WTC11 (cell line): ENCODE measurements around the gene RPRD1B. TPM values are rescaled to one million over a fixed set of nuclear protein-coding genes. Genes with fewer than 3 reads are reported as not detected.

Experiments used
- ATAC-seq: fragments of 200-7000 bp; cut with Tn5 transposase; 2 replicates; pipeline ENCODE4 v1.10.0; 2021; ENCODE audit warnings: mild to moderate bottlenecking, moderate library complexity
- CTCF ChIA-PET: fragments of 300-600 bp; sonication (Branson Sonifier 250); formaldehyde crosslinking; loops from one replicate; lab custom pipeline; 2021; ENCODE audit warnings: antibody characterized with exemption; lab: Charles Lee
- POLR2A ChIA-PET: fragments of 350-600 bp; sonication (Branson Sonifier 250); formaldehyde crosslinking; loops from one replicate; lab custom pipeline; 2021; ENCODE audit warnings: antibody characterized with exemption; lab: Charles Lee
- DNase-seq: peaks from one replicate; pipeline ENCODE4 v3.0.0; 2021; ENCODE audit warnings: low spot score
- H3K27ac Mint-ChIP-seq: 2 replicates; pipeline ENCODE4 v1.8.0; 2021; ENCODE audit warnings: mixed read lengths
- H3K27me3 Mint-ChIP-seq: 2 replicates; pipeline ENCODE4 v1.8.0; 2021; ENCODE audit warnings: low read depth, mild to moderate bottlenecking, moderate library complexity, mixed read lengths
- H3K36me3 Mint-ChIP-seq: 2 replicates; pipeline ENCODE4 v1.8.0; 2021; ENCODE audit warnings: mixed read lengths
- H3K4me1 Mint-ChIP-seq: 2 replicates; pipeline ENCODE4 v1.8.0; 2022; ENCODE audit warnings: mixed read lengths
- H3K4me3 Mint-ChIP-seq: 2 replicates; pipeline ENCODE4 v1.8.0; 2021; ENCODE audit warnings: mild to moderate bottlenecking, moderate library complexity, mixed read lengths
- H3K9me3 Mint-ChIP-seq: 2 replicates; pipeline ENCODE4 v1.8.0; 2021; ENCODE audit warnings: mixed read lengths
- ARID4B ChIP-seq: sonication (generic); formaldehyde crosslinking; IDR thresholded peaks from 2 replicates; pipeline ENCODE4 v1.8.0; 2023; ENCODE audit warnings: missing genetic modification reagents, mild to moderate bottlenecking, borderline replicate concordance
- ATF1 ChIP-seq: sonication (generic); formaldehyde crosslinking; IDR thresholded peaks from 2 replicates; pipeline ENCODE4 v1.8.1; 2023; ENCODE audit warnings: mild to moderate bottlenecking, moderate library complexity, missing genetic modification reagents
- ATF3 ChIP-seq: sonication (generic); formaldehyde crosslinking; conservative IDR thresholded peaks from 2 replicates; pipeline ENCODE4 v1.8.1; 2022; ENCODE audit warnings: mild to moderate bottlenecking, missing genetic modification reagents
- ATF6 ChIP-seq: sonication (generic); formaldehyde crosslinking; IDR thresholded peaks from 2 replicates; pipeline ENCODE4 v1.8.1; 2023; ENCODE audit warnings: mild to moderate bottlenecking, missing genetic modification reagents
- E2F1 ChIP-seq: sonication (generic); formaldehyde crosslinking; IDR thresholded peaks from 2 replicates; pipeline ENCODE4 v1.8.0; 2022; ENCODE audit warnings: mild to moderate bottlenecking, missing genetic modification reagents
- HMGA2 ChIP-seq: fragments of 250-450 bp; sonication (Bioruptor Pico); IDR thresholded peaks from 2 replicates; pipeline ENCODE4 v1.4.0; 2021; ENCODE audit warnings: mild to moderate bottlenecking, moderate library complexity
- MXD4 ChIP-seq: fragments of 250-450 bp; sonication (Bioruptor Pico); IDR thresholded peaks from 2 replicates; pipeline ENCODE4 v1.8.0; 2021; ENCODE audit warnings: mild to moderate bottlenecking, moderate library complexity, borderline replicate concordance
- NFATC4 ChIP-seq: fragments of 250-450 bp; sonication (Bioruptor Pico); IDR thresholded peaks from 2 replicates; pipeline ENCODE4 v1.9.0; 2021; ENCODE audit warnings: mild to moderate bottlenecking
- OVOL2 ChIP-seq: fragments of 250-450 bp; sonication (Bioruptor Pico); IDR thresholded peaks from 2 replicates; pipeline ENCODE4 v1.9.0; 2021; ENCODE audit warnings: mild to moderate bottlenecking, borderline replicate concordance
- RELA ChIP-seq: sonication (generic); formaldehyde crosslinking; IDR thresholded peaks from 2 replicates; pipeline ENCODE4 v1.8.1; 2022; ENCODE audit warnings: missing genetic modification reagents, mild to moderate bottlenecking, borderline replicate concordance
- RORB ChIP-seq: fragments of 250-450 bp; sonication (Bioruptor Pico); IDR thresholded peaks from 2 replicates; pipeline ENCODE4 v1.9.0; 2021; ENCODE audit warnings: mild to moderate bottlenecking
- SMAD3 ChIP-seq: sonication (generic); formaldehyde crosslinking; IDR thresholded peaks from 2 replicates; pipeline ENCODE4 v1.8.0; 2022; ENCODE audit warnings: missing genetic modification reagents, mild to moderate bottlenecking, borderline replicate concordance
- TP53 ChIP-seq: sonication (generic); formaldehyde crosslinking; IDR thresholded peaks from 2 replicates; pipeline ENCODE4 v1.8.1; 2023; ENCODE audit warnings: mild to moderate bottlenecking, missing genetic modification reagents
- ZNF138 ChIP-seq: sonication (generic); formaldehyde crosslinking; conservative IDR thresholded peaks from 2 replicates; pipeline ENCODE4 v1.8.1; 2022; ENCODE audit warnings: mild to moderate bottlenecking, moderate library complexity, missing genetic modification reagents
- ZNF232 ChIP-seq: sonication (generic); formaldehyde crosslinking; IDR thresholded peaks from 2 replicates; pipeline ENCODE4 v1.8.0; 2022; ENCODE audit warnings: mild to moderate bottlenecking, missing genetic modification reagents
- ZNF281 ChIP-seq: sonication (generic); formaldehyde crosslinking; IDR thresholded peaks from 2 replicates; pipeline ENCODE4 v1.8.0; 2023; ENCODE audit warnings: mild to moderate bottlenecking, missing genetic modification reagents
- ZNF416 ChIP-seq: fragments of 250-450 bp; sonication (Bioruptor Pico); IDR thresholded peaks from 2 replicates; pipeline ENCODE4 v1.9.0; 2021; ENCODE audit warnings: mild to moderate bottlenecking, inconsistent platforms
- ZNF532 ChIP-seq: fragments of 250-450 bp; sonication (Bioruptor Pico); IDR thresholded peaks from 2 replicates; pipeline ENCODE4 v1.9.0; 2021; ENCODE audit warnings: mild to moderate bottlenecking, borderline replicate concordance
- ZNF671 ChIP-seq: fragments of 250-450 bp; sonication (Bioruptor Pico); IDR thresholded peaks from 2 replicates; pipeline ENCODE4 v1.8.0; 2021; ENCODE audit warnings: mild to moderate bottlenecking
- total RNA-seq: library from RNA; stranded (reverse); gene quantifications from 3 replicates; pipeline ENCODE4 v1.2.3, GENCODE V29; 2021

The RPRD1B gene
- total RNA-seq, 1 experiment from 2014 or later = 21.4 TPM

GRCh38 chr20:38066969-38067716 lies 33.6 kb downstream of the RPRD1B start:
- Mint-ChIP-seq H3K36me3 (peaks cover 70% of the 10 kb centered on the region), H3K27me3 (no peaks in the 10 kb centered on the region), H3K4me1 (no peaks in the 10 kb centered on the region), H3K4me3 (no peak overlapping the region), H3K9me3 (no peaks in the 10 kb centered on the region), H3K27ac (no peak overlapping the region)
- TF ChIP-seq ZNF232 (CRISPR knock-in tag) = no peak
- TF ChIP-seq ZNF138 (CRISPR knock-in tag) = no peak
- no peak for TF ChIP-seq ZNF281 (CRISPR knock-in tag)
- TF ChIP-seq SMAD3 (CRISPR knock-in tag) = no peak
- TF ChIP-seq ATF3 (CRISPR knock-in tag) = no peak
- TF ChIP-seq E2F1 = no peak
- TF ChIP-seq RELA = no peak
- TF ChIP-seq ARID4B = no peak
- no peak for TF ChIP-seq MXD4 (CRISPR knock-in tag)
- TF ChIP-seq TP53 (CRISPR knock-in tag) = no peak
- no peak for TF ChIP-seq ZNF416
- TF ChIP-seq OVOL2 = no peak
- TF ChIP-seq ATF6 (CRISPR knock-in tag) = no peak
- no peak for ATAC-seq
- no peak for DNase-seq
- POLR2A ChIA-PET = no interaction called here
- CTCF ChIA-PET = interaction anchor here (0.6 to 2.0 kb wide), 2 partner anchors 10 to 44 kb away, joined by 3 to 10 read pairs; no protein-coding TSS in a partner anchor

- H3K27me3 Mint-ChIP-seq = no peaks in the 10 kb centered on the region
- H3K36me3 Mint-ChIP-seq = peaks cover 73% of the 10 kb centered on the region
- H3K9me3 Mint-ChIP-seq = no peaks in the 10 kb centered on the region
- no peak overlapping the region for H3K27ac Mint-ChIP-seq
- CTCF ChIA-PET = interaction anchor here (2.0 kb wide), 1 partner anchor 10 kb away, joined by 10 read pairs; no protein-coding TSS in a partner anchor
- peaks cover 2% of the 10 kb centered on the region; the same call in 1 of the 2 replicates for H3K4me1 Mint-ChIP-seq
- POLR2A ChIA-PET = no interaction called here
- no peak overlapping the region for H3K4me3 Mint-ChIP-seq
- no peak for DNase-seq
- no peak for ATAC-seq
- TF ChIP-seq NFATC4 (CRISPR knock-in tag) (no peak), OVOL2 (no peak), SMAD3 (CRISPR knock-in tag) (no peak), ZNF671 (no peak), RORB (CRISPR knock-in tag) (no peak), ATF1 (no peak), HMGA2 (CRISPR knock-in tag) (no peak), ZNF532 (CRISPR knock-in tag) (no peak)
Measured at GRCh38 chr20:38067717-38068365, 34.3 kb downstream of the RPRD1B start.
